GM23248 (cell line): ENCODE measurements around the gene AKT3. TPM values are rescaled to one million over a fixed set of nuclear protein-coding genes. Genes with fewer than 3 reads are reported as not detected.

Experiments
- DNase-seq: peaks from one replicate; pipeline ENCODE4 v3.0.0-alpha.2; 2015
- H2AFZ ChIP-seq: fragments of 200-600 bp; sonication (generic); 2 replicates; pipeline ENCODE4 v1.6.1; 2016; ENCODE audit warnings: antibody characterized with exemption
- H3F3A ChIP-seq: fragments of 200-600 bp; sonication (generic); 2 replicates; pipeline ENCODE4 v1.6.1; 2016; ENCODE audit warnings: mild to moderate bottlenecking, antibody characterized with exemption, mixed run types; ENCODE audit not compliant: insufficient read depth
- H3K27ac ChIP-seq: fragments of 200-600 bp; sonication (generic); 2 replicates; pipeline ENCODE4 v1.5.1; 2016; ENCODE audit warnings: mild to moderate bottlenecking
- H3K27me3 ChIP-seq: fragments of 200-600 bp; sonication (generic); replicated peaks from 2 replicates; pipeline ENCODE4 v1.6.1; 2016; ENCODE audit warnings: mild to moderate bottlenecking; ENCODE audit not compliant: insufficient read depth
- H3K36me3 ChIP-seq: fragments of 200-600 bp; sonication (generic); 2 replicates; pipeline ENCODE4 v1.6.1; 2016; ENCODE audit warnings: low read depth, mild to moderate bottlenecking
- H3K4me1 ChIP-seq: fragments of 200-600 bp; sonication (generic); 2 replicates; pipeline ENCODE4 v1.6.1; 2016; ENCODE audit warnings: mild to moderate bottlenecking; ENCODE audit not compliant: insufficient read depth
- H3K4me2 ChIP-seq: fragments of 200-600 bp; sonication (generic); one replicate; pipeline ENCODE4 v1.6.1; 2016; ENCODE audit warnings: mild to moderate bottlenecking; ENCODE audit not compliant: unreplicated experiment
- H3K4me3 ChIP-seq: fragments of 200-600 bp; sonication (generic); 2 replicates; pipeline ENCODE4 v1.5.1; 2016; ENCODE audit warnings: mild to moderate bottlenecking
- H3K79me2 ChIP-seq: fragments of 200-600 bp; sonication (generic); 2 replicates; pipeline ENCODE4 v1.6.1; 2016; ENCODE audit warnings: mild to moderate bottlenecking; ENCODE audit not compliant: insufficient read depth
- H3K9ac ChIP-seq: fragments of 200-600 bp; sonication (generic); 2 replicates; pipeline ENCODE4 v1.6.1; 2016; ENCODE audit warnings: mild to moderate bottlenecking
- H3K9me2 ChIP-seq: fragments of 200-600 bp; sonication (generic); 2 replicates; pipeline ENCODE4 v1.6.1; 2016; ENCODE audit warnings: mixed run types, mild to moderate bottlenecking, moderate library complexity; ENCODE audit not compliant: insufficient read depth
- H3K9me3 ChIP-seq: fragments of 200-600 bp; sonication (generic); one replicate; pipeline ENCODE4 v1.6.1; 2017; ENCODE audit warnings: low read depth
- H4K20me1 ChIP-seq: fragments of 200-600 bp; sonication (generic); 2 replicates; pipeline ENCODE4 v1.6.0; 2016; ENCODE audit not compliant: insufficient read depth
- EZH2 ChIP-seq: fragments of 200-600 bp; sonication (generic); IDR thresholded peaks from 2 replicates; pipeline ENCODE4 v1.6.1; 2018; ENCODE audit warnings: antibody characterized with exemption, mild to moderate bottlenecking; ENCODE audit not compliant: insufficient read depth, poor library complexity, severe bottlenecking
- EZH2phosphoT487 ChIP-seq: fragments of 200-600 bp; sonication (generic); IDR thresholded peaks from 2 replicates; pipeline ENCODE4 v1.6.1; 2018; ENCODE audit warnings: antibody characterized with exemption, moderate library complexity, mild to moderate bottlenecking, low read depth; ENCODE audit not compliant: insufficient read depth
- WGBS, 2 experiments: methylation state at CpG; one replicate each; pipeline ENCODE4 v1.1.6; 2015 to 2017; ENCODE audit warnings: low lambda C conversion rate in 2 of 2, low coverage in 1 of 2; ENCODE audit errors: missing lambda C conversion rate in 2 of 2; 5-methylcytosine and 5-hydroxymethylcytosine counted together
- in situ Hi-C: fragments of 300-500 bp; cut with MboI; formaldehyde crosslinking; loops from 2 replicates; pipeline ENCODE4 v1.15.0; 2020
- polyA plus RNA-seq: library from polyadenylated mRNA; unstranded; fragments of >200 nt; fragmentation: Nextera tagmentation; extraction: Ambion mirVana; gene quantifications from 2 replicates; pipeline ENCODE4 v1.2.1, GENCODE V29; 2016
- total RNA-seq: library from RNA; depleted of rRNA; stranded (reverse); fragments of >200 nt; shearing (Covaris generic); gene quantifications from 2 replicates; pipeline ENCODE4 v1.2.3, GENCODE V29; 2014

AKT3 gene
- total and polyA plus RNA-seq, 2 experiments from 2014 or later, result 9.1 to 31.2 TPM

DNA sequence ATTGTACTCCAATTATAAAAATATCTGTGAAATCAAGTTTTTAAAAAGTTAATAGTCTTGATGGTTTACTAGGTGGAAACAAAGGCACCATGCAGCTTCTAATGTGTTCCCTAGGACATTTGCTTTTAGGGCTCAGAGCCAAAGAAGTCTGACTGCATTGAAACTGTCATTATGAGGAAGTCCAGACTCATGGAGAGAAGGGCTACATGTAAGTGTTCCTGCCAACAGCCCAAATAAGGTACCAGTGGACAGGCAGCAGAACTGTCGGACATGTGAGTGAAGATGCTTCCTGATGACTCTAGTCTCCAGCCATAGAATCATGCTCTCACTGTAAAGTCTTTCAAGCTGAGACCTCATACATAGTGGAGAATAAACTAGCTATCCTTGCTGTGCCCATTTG is 287.6 kb downstream of the AKT3 start:
- no peaks in the 10 kb centered on the region for H3K9me3 ChIP-seq
- no peaks in the 10 kb centered on the region for H3K79me2 ChIP-seq
- H3K9me2 ChIP-seq, result no peaks in the 10 kb centered on the region
- WGBS, 2 experiments, result 100% methylated on average over 1 of the region's 1 CpG
- no peaks in the 10 kb centered on the region for H3K27me3 ChIP-seq
- H2AFZ ChIP-seq, result no peak overlapping the region
- H3K9ac ChIP-seq, result no peak overlapping the region
- DNase-seq, result no peak
- H3K4me3 ChIP-seq, result no peak overlapping the region
- H3K27ac ChIP-seq, result no peak overlapping the region
- peaks cover 7% of the 10 kb centered on the region; the same call in 1 of the 2 replicates for H3K4me1 ChIP-seq
- TF ChIP-seq EZH2phosphoT487 (no peak), EZH2 (no peak)
- in situ Hi-C loops, result no loop called here
- no peaks in the 10 kb centered on the region for H4K20me1 ChIP-seq
- no peak overlapping the region for H3K4me2 ChIP-seq
- H3K36me3 ChIP-seq, result peaks cover 30% of the 10 kb centered on the region
- H3F3A ChIP-seq, result no peaks in the 10 kb centered on the region

DNA sequence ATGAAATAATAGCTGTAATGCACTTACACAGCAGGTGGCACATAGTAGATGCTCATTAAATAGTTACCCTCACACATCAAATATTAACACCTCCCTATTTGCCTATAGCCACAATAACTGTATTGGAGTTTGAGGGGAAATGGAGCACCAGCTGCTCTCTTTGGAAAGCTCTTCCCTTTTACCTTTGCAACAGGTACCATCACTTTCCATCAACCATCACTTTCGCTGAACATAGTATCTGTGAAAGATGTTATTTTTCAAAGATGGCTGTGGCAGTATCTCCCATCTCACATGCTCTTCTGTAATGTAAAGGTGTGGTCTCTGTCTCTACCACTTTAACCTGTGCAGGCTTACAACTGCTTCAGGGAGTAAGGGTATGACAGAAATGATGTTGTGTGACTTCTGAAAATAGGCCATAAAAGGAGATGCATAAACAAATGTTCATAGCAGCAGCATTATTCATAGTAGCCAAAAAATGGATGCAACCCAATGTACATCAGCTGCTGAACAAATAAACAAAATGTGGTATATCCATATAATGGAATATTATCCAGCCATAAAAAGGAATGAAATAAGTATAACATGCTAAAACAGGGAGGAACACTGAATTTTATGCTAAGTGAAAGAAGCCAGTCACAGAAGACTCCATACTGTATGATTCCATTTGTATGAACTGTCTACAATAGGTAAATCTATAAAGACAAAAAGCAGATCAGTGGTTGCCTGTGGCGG is 288.3 kb downstream of the AKT3 start:
- Histone ChIP-seq H3K27ac (no peak overlapping the region), H2AFZ (no peak overlapping the region), H3F3A (no peaks in the 10 kb centered on the region), H3K9me3 (no peaks in the 10 kb centered on the region), H3K4me1 (peaks cover 7% of the 10 kb centered on the region; the same call in 1 of the 2 replicates), H3K79me2 (no peaks in the 10 kb centered on the region), H3K4me3 (no peak overlapping the region), H3K4me2 (no peak overlapping the region), H4K20me1 (no peaks in the 10 kb centered on the region), H3K36me3 (peaks cover 29% of the 10 kb centered on the region), H3K27me3 (no peaks in the 10 kb centered on the region), H3K9ac (no peak overlapping the region), H3K9me2 (no peaks in the 10 kb centered on the region)
- TF ChIP-seq EZH2, result no peak
- no peak for TF ChIP-seq EZH2phosphoT487
- 96 to 97% methylated on average over 2 of the region's 2 CpGs for WGBS, 2 experiments
- DNase-seq, result no peak
- in situ Hi-C loops, result no loop called here

DNA sequence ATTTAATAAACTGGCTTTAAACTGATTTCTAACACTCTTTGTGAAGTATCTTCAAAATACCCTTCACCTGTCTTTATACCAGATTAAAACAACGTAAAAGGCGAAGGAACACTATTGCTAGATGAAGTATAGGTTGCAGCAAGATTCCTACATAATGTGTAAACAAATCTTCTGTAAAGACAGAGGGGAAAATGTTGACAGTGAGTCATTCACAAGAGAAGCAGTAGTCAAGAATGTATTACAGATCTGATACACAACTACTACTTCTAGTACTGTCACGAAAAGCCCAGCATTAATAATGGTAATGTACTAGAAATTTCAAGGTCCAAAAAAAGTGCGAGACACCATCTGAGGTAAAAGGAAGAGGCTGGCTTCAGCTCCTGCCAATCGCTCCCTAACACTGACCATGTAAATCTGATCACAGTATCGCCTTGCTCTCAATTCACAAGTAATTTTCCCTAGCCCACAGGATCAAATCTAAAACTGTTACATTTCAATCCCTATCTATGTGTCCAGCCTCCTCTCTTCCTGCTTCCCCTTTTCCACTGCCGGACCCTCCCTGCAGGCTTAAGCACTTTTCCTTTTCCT is 290.4 kb downstream of the AKT3 start:
- H3K79me2 ChIP-seq, result no peaks in the 10 kb centered on the region
- H3K9me2 ChIP-seq, result no peaks in the 10 kb centered on the region
- no peaks in the 10 kb centered on the region for H3F3A ChIP-seq
- H3K9me3 ChIP-seq, result no peaks in the 10 kb centered on the region
- H3K9ac ChIP-seq, result no peak overlapping the region
- WGBS, 2 experiments, result 81 to 82% methylated on average over 7 of the region's 7 CpGs
- H3K27ac ChIP-seq, result no peak overlapping the region
- no peaks in the 10 kb centered on the region for H4K20me1 ChIP-seq
- no peak for TF ChIP-seq EZH2phosphoT487
- no peak for TF ChIP-seq EZH2
- in situ Hi-C loops, result no loop called here
- H2AFZ ChIP-seq, result no peak overlapping the region
- H3K4me3 ChIP-seq, result no peak overlapping the region
- DNase-seq, result peak; percentile 24
- H3K4me2 ChIP-seq, result no peak overlapping the region
- peaks cover 25% of the 10 kb centered on the region for H3K36me3 ChIP-seq
- H3K4me1 ChIP-seq, result peaks cover 7% of the 10 kb centered on the region; the same call in 1 of the 2 replicates
- H3K27me3 ChIP-seq, result no peaks in the 10 kb centered on the region

DNA sequence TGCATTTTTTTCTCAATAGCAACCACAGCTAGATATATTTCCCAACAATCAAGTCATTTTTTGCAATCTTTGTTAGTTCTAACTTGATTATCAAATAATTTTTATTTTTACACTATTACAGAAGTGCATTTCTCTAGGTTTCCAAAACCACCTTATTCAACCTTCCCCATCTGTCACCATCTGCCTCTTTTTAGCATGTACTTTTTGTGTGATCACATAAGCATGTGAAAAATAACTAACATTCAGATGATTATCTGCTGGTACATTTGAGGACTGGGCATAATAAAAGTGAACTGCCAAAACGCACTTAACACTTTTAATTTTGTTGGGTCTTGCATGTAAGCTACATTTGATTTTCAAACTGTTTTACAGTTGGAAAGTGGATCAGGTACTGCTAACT is 291.5 kb downstream of the AKT3 start:
- H4K20me1 ChIP-seq, result no peaks in the 10 kb centered on the region
- H3K4me2 ChIP-seq, result no peak overlapping the region
- TF ChIP-seq EZH2phosphoT487, result no peak
- TF ChIP-seq EZH2, result no peak
- no peak overlapping the region for H3K4me3 ChIP-seq
- peaks cover 7% of the 10 kb centered on the region; the same call in 1 of the 2 replicates for H3K4me1 ChIP-seq
- H3K79me2 ChIP-seq, result no peaks in the 10 kb centered on the region
- DNase-seq, result no peak
- no peaks in the 10 kb centered on the region for H3F3A ChIP-seq
- H3K9me3 ChIP-seq, result no peaks in the 10 kb centered on the region
- no peak overlapping the region for H2AFZ ChIP-seq
- peaks cover 25% of the 10 kb centered on the region for H3K36me3 ChIP-seq
- no peaks in the 10 kb centered on the region for H3K9me2 ChIP-seq
- no peaks in the 10 kb centered on the region for H3K27me3 ChIP-seq
- in situ Hi-C loops, result no loop called here
- H3K27ac ChIP-seq, result no peak overlapping the region
- WGBS, 2 experiments, result 96 to 97% methylated on average over 1 of the region's 1 CpG
- H3K9ac ChIP-seq, result no peak overlapping the region
